Sigmoid colon (tissue), 3 donors: Measurements from ENCODE around the gene ASS1.

Source experiments
- POLR2A ChIP-seq, 2 donors: fragments of 450-650 bp; IDR thresholded peaks; one replicate each; pipeline ENCODE4 v1.6.1; 2016; ENCODE audit warnings: antibody characterized with exemption in 2 of 2, mild to moderate bottlenecking in 2 of 2, moderate library complexity in 2 of 2
- TF ChIP-seq, protein P1 (sequence below), 4 experiments: fragments of 450-650 bp in 3 of 4; fragments of 200-600 bp in 1 of 4; IDR thresholded peaks; one replicate each; pipeline ENCODE4 v1.5.1; 2016 to 2019; ENCODE audit warnings: antibody characterized with exemption in 4 of 4, mild to moderate bottlenecking in 3 of 4, moderate library complexity in 2 of 4

DNA sequence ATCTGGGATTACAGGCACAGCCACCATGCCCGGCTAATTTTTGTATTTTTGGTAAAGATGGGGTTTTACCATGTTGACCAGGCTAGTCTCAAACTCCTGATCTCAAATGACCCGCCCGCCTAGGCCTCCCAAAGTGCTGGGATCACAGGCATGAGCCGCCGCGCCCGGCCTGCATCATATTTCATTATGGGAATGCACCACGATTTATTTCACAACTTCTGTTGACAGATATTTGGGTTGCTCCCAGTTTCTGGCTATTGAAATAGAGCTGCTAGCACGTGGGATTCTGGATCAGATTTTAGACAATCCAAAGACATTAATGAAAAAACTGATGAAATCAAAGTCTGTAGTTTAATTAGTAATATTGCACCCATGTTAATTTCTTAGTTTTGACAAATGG lies 86.2 kb downstream of the ASS1 start:
- no peak for TF ChIP-seq POLR2A (IDR thresholded peaks at IDR 0.05)
- TF ChIP-seq, protein P1, sequence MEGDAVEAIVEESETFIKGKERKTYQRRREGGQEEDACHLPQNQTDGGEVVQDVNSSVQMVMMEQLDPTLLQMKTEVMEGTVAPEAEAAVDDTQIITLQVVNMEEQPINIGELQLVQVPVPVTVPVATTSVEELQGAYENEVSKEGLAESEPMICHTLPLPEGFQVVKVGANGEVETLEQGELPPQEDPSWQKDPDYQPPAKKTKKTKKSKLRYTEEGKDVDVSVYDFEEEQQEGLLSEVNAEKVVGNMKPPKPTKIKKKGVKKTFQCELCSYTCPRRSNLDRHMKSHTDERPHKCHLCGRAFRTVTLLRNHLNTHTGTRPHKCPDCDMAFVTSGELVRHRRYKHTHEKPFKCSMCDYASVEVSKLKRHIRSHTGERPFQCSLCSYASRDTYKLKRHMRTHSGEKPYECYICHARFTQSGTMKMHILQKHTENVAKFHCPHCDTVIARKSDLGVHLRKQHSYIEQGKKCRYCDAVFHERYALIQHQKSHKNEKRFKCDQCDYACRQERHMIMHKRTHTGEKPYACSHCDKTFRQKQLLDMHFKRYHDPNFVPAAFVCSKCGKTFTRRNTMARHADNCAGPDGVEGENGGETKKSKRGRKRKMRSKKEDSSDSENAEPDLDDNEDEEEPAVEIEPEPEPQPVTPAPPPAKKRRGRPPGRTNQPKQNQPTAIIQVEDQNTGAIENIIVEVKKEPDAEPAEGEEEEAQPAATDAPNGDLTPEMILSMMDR (IDR thresholded peaks at IDR 0.05): no peak
